Measurements from ENCODE around the gene ANXA7.
"Not testable (repeated sequence)": the region's sequence is repeated elsewhere in the genome, so short reads cannot be mapped to it uniquely, and the experiment has no call there.

The ANXA7 gene

DNA sequence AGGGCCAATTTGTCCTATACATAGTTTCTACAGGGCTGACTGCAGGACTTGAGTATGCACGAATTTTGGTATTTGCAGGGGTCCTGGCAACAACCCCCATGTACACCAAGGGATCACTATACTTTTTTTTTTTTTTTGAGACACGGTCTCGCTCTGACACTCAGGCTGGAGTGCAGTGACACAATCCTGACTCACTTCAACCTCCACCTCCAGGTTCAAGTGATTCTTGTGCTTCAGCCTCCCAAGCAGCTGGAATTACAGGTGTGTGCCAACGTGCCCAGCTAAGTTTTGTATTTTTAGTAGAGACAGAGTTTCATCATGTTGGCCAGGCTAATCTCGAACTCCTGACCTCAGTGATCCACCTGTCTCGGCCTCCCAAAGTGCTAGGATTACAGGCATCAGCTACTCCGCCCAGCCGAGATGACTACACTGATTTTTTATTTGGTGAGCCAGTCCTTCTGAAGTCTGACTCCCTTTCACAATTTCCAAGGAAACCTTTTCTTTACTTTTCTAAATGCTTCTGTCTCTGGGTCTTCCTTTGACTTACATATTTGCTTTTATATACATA is 75.0 kb downstream of the ANXA7 start:
- no peak for DNase-seq (ENCODE audit: low spot score)

DNA sequence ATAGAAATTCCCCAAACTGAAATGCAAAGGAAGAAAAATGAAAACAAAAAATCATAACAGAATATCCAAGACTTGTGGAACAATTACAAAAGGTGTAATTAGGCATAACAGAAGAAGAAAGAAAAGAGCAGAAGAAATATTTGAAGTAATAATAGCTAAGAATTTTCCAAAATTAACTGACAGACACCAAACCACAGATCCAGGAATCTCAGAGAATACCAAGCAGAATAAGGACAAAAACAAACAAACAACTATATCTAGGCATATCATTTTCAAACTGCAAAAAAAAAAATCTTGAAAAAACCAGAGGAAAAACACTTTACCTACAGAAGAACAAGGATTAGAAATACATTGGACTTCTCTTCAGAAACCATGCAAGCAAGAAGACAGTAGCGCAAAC is 80.7 kb downstream of the ANXA7 start:
- no peak for DNase-seq (ENCODE audit: low spot score)

GRCh38 chr10:73332379-73332778 is 81.5 kb downstream of the ANXA7 start:
- no peak for DNase-seq (ENCODE audit: low spot score)

GRCh38 chr10:73328523-73328922 is 85.3 kb downstream of the ANXA7 start:
- not testable (repeated sequence) for DNase-seq (ENCODE audit: low spot score)

DNA sequence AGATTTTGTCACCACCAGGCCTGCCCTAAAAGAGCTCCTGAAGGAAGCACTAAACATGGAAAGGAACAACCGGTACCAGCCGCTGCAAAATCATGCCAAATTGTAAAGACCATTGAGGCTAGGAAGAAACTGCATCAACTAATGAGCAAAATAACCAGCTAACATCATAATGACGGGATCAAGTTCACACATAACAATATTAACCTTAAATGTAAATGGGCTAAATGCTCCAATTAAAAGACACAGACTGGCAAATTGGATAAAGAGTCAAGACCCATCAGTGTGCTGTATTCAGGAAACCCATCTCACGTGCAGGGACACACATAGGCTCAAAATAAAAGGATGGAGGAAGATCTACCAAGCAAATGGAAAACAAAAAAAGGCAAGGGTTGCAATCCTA is 88.6 kb downstream of the ANXA7 start:
- DNase-seq (ENCODE audit: low spot score) = not testable (repeated sequence)

All from CD4-positive, alpha-beta T cell treated with Interleukin-15 for 4 hours (primary cell).